Hepatocyte (in vitro differentiated cells): ENCODE results near the gene FMNL2.

Experiments
- EZH2 ChIP-seq: fragments of 200-600 bp; sonication (generic); IDR thresholded peaks from 2 replicates; pipeline ENCODE4 v1.6.1; 2016; ENCODE audit warnings: antibody characterized with exemption, mild to moderate bottlenecking, borderline replicate concordance
- EZH2phosphoT487 ChIP-seq: fragments of 200-600 bp; sonication (generic); IDR thresholded peaks from one replicate; pipeline ENCODE4 v1.6.1; 2018; ENCODE audit warnings: antibody characterized with exemption, mild to moderate bottlenecking, low read depth, moderate library complexity; ENCODE audit not compliant: unreplicated experiment, severe bottlenecking
- TF ChIP-seq, protein P1 (sequence below): fragments of 200-600 bp; sonication (generic); IDR thresholded peaks from 2 replicates; pipeline ENCODE4 v1.5.1; 2016; ENCODE audit warnings: antibody characterized with exemption, mild to moderate bottlenecking; ENCODE audit not compliant: poor library complexity

DNA sequence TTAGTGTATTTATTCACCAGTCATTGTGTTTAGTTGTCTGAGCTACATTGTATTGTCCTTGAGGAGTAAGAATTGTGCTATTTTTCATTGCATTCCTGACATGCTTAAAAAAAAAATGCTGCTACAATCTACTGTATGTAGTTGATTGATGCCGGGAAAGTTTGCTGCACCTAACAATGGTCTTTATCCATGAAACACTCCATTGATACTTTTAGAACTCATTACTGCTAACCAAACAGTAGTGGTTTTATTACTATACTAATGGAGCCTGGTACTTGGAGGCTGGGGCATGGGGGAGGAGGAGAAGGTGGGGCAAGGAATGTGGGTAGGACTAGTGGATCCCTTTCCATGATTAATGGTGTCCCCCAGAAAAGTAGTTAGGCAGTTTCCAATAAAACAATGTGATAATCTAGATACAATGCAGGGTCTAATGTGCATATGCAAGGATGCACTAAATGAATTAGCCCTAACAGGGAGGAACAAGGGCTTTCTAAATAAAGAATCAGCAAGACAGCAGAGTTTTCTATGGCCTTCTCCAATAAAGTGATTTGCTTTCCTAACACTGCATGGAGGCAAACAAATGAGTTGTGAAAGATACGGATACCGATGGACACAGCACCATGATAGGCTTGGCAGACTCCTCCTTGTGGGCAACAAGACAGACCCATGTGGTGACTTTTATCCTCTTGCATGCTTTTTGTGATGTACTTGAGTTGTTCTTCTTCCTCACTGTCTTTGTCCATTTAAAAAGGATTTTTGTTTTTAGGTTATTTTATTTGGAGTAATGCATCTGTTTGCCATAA lies 78.5 kb downstream of the FMNL2 start:
- TF ChIP-seq, protein P1, sequence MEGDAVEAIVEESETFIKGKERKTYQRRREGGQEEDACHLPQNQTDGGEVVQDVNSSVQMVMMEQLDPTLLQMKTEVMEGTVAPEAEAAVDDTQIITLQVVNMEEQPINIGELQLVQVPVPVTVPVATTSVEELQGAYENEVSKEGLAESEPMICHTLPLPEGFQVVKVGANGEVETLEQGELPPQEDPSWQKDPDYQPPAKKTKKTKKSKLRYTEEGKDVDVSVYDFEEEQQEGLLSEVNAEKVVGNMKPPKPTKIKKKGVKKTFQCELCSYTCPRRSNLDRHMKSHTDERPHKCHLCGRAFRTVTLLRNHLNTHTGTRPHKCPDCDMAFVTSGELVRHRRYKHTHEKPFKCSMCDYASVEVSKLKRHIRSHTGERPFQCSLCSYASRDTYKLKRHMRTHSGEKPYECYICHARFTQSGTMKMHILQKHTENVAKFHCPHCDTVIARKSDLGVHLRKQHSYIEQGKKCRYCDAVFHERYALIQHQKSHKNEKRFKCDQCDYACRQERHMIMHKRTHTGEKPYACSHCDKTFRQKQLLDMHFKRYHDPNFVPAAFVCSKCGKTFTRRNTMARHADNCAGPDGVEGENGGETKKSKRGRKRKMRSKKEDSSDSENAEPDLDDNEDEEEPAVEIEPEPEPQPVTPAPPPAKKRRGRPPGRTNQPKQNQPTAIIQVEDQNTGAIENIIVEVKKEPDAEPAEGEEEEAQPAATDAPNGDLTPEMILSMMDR: no peak
- TF ChIP-seq EZH2 (no peak), EZH2phosphoT487 (no peak)
